GM19397 (cell line): ENCODE data around the gene ABCC9.

ENCODE experiments used
- ATAC-seq: cut with Tn5 transposase; IDR thresholded peaks from one replicate; pipeline ENCODE4 v1.9.1; 2021; ENCODE audit warnings: mild to moderate bottlenecking, moderate library complexity; ENCODE audit not compliant: unreplicated experiment

The ABCC9 gene

GRCh38 chr12:21940549-21941505 lies at the start of gene ABCC9:
ABCC9 (minus strand) TSS chr12:21941426; CDS start chr12:21936674, 4,752 bp downstream.
- ATAC-seq = peak; percentile 63

DNA sequence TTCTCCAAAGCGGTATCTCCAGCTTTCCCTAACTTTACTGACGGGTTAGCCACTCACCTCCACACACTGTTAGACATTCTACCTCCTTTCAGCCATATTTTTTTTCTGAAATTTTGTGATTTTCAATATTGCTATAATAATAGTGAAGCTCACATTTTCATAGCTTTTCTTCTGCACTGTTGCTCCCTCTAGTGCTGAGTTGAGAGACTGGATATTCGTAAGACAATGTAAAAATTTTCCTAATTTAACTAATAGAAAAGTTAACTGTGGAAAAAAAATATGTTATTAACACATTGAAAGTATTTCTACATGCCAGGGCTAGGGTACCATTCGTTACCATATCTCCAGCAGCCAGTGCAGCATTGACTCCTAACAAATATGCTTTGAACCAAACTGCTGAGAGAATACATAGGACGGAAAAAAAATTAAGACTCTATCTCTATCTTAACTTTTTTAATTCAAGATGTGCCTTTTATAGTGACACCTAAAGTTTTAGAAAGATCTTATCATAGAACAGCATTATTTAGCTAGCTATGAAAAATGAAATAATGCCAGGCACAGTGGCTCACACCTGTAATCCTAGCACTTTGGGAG lies 48.7 kb upstream of the ABCC9 start:
- no peak for ATAC-seq

DNA sequence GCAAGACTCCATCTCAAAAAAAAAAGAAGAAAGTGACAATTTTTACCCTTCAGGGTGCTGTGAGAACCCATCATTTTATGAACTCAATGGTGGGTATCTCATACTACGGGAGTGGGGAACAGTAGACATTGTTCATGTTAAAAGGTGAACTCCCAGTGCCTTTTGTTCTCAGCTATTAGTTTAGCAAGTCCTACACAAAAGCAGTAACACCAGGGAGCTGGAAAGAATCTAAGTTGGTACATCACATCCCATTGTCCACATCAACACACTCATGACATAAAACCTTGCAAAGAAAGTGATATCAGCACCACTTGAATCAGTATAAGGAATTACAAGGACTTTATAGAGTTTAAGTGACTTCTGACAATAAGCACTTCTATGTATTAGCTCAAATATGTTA lies 47.4 kb upstream of the ABCC9 start:
- no peak for ATAC-seq

DNA sequence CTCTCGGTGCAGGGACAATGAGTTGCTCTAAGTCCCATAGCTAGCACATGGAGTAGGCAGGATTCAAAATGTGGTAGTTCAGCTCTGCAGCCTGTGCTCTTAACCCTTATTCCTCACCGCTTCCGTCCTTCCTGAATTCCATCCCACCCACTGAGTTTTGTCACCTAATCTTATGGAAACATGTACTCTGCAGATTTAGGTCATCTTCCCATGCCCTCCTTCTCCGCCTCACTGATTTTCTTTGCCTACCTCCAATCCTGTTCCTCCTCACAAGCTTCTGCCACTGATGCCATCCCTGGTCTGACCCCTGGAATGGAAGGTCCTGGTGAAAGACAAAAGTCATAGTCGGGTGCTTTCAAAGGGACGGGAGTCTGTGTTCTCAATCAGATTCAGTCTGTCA lies 46.5 kb upstream of the ABCC9 start:
- no peak for ATAC-seq

DNA sequence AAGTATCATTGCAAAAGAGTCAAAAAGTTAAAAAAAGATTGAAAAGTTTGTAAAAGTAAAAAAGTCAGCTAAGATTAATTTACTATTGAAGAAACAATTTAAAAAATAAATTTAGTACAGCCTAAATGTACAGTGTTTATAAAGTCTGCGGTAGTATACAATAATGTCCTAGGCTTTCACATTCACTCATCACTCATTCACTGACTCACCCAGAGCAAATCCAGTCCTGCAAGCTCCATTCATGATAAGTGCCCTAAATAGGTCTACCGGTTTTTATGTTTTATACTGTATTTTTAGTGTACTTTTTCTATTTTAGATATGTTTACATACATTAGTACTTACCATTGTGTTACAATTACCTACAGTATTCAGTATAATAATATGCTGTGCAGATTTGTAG lies 43.9 kb upstream of the ABCC9 start:
- ATAC-seq = no peak

GRCh38 chr12:21984375-21984774 lies 43.1 kb upstream of the ABCC9 start:
- ATAC-seq = no peak

GRCh38 chr12:21983095-21983494 lies 41.9 kb upstream of the ABCC9 start:
- ATAC-seq = no peak

- ATAC-seq = no peak
Measured at GRCh38 chr12:21980544-21980943, 39.3 kb upstream of the ABCC9 start.

- ATAC-seq = no peak
Measured at GRCh38 chr12:21975293-21975692, 34.1 kb upstream of the ABCC9 start.

GRCh38 chr12:21973221-21973620 lies 32.0 kb upstream of the ABCC9 start:
- no peak for ATAC-seq

DNA sequence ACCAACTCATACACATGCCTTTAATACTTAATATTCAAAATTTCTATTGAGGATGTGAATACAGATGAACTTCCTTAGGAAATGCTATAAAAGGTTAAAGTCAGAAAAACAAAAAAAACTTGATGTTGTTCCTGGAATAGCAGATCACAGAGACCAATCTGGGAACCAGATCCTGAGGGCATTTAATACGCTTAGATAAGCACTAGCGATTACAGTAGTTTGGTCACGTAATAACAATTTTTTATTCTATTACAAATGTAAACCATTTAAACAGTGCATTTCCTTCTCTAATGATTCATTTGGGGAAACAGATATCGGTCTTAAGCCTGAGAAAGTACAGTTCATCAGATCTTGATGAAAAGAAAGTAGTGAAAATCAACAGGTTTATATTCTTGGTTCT lies 30.8 kb upstream of the ABCC9 start:
- no peak for ATAC-seq

DNA sequence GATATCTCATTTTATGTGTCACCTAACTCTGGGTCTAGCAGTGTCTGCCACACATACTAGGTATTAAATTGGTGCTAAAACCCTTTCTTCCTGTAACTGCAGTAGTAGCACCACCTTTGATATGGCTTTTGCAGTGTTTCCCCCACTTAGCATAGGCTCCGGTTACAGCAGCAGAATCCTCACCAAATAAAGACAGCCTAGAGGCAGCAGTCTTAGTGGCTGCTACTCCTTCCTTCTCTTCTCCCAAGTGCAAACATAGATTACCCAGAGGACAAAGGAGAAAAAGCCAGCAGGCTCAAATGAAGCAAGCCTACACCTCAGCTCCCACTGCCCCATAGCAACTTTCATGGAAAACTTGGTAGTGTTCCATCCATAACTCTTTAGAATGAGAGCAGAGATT lies 30.1 kb upstream of the ABCC9 start:
- no peak for ATAC-seq

GRCh38 chr12:21962821-21963220 lies 21.6 kb upstream of the ABCC9 start:
- no peak for ATAC-seq

- no peak for ATAC-seq
Measured at GRCh38 chr12:21962236-21962635, 21.0 kb upstream of the ABCC9 start.

GRCh38 chr12:21950649-21951048 lies 9.4 kb upstream of the ABCC9 start:
- no peak for ATAC-seq

GRCh38 chr12:21949036-21949435 lies 7.8 kb upstream of the ABCC9 start:
- ATAC-seq = no peak

GRCh38 chr12:21946983-21947382 lies 5.8 kb upstream of the ABCC9 start:
- ATAC-seq = no peak

DNA sequence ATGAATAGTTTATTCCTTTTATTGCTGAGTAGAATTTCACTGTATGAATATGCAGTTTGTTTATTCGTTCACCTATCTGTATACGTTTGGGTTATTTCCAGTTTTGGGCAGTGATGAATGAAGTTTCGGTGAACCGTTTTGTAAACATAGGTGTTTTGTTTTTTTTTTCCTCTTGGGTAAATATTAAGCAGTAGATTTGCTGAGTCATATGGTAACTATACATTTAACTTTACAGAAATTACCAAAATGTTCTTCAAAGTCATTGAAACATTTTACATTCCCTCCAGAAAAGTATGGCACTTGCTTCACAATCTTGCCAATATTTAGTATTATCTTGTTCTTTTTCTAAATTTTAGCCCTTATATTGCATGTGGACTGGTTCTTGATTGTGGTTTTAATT lies 3.8 kb upstream of the ABCC9 start:
- no peak for ATAC-seq

DNA sequence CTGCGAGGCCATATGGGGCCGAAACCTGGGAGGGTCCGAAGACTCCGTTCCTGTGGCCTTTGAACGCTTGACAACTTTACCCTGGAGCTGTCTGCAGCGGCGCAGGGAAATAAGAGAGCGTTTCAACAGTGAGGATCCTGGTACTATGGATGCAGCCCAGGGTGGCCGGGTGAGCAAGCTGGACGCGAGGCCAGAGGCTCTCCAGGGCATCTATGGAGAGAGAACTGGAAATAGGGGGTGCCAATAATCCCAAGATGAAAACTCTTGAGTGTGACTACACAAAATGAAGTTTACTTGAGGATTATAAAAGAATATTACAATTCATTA lies 1.1 kb upstream of the ABCC9 start:
- ATAC-seq = no peak

DNA sequence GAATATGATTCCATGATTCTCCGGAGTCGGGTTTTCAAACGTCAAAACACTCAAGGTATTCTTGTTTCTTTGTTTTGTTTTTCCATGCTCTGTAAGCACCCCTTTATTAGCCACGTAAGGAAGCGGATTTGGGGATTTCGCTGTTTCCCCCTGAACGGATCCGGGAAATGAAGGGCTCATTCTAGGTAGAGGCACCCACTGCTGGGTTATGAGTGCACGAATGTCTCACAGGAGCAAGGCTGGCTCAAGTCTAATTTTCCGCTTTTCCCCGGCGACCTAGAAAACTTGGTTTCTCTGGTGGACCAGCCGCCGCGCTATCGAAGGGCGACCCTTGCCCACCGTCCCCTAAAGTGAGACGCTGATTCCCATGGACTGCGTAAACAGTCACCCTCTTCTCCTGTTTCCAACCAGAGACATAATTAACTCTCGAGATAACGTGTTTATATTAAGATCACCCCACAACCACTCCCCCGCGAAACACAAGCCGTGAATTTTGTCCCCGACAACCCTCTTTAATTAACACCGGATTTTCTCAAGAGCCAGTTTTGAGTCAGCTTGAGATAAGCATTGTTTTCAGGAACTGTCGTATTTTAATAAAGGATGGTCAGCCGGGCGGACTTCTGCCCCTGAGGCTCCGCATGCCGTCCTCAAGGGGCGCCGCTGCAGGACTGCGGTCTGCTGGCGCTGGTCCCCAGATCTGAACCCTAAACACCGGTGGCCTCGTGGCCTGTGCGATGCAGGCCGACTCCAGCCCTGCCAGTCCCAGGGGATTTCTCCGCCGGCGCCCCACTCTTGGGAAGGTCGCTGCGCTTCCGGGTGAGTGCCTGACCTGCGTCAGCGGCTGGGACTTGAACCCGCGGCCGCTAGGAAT lies 515 bp upstream of the ABCC9 start:
- peak; percentile 11 for ATAC-seq

DNA sequence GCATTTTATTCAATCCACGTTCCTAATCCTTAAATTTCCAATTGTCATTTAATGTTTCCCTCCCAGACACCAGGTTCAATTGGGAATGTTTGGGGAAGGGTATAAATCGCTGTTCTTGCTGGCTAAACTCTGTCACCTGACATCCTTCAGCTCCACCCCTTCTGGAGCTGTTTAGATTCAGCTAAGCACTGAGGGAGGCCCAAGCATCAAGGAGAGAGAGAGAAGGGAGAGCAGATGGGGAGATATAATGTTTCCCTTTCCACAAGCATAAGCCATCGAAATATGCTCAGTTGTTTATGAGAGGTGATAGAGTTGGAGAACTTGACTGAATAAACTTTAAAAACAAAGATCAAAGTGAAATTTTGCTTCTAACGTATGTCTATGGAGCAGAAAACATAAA lies 1.8 kb downstream of the ABCC9 start:
- no peak for ATAC-seq

GRCh38 chr12:21938879-21939278 lies 2.3 kb downstream of the ABCC9 start:
- ATAC-seq = no peak
